SU-DHL-6 (cell line): ENCODE measurements around the gene AP2M1.
"Not testable (repeated sequence)": the region's sequence is repeated elsewhere in the genome, so short reads cannot be mapped to it uniquely, and the experiment has no call there.

Experiments
- H2AFZ ChIP-seq: fragments of 200-600 bp; sonication (generic); 2 replicates; pipeline ENCODE4 v1.6.1; 2014; ENCODE audit warnings: low read depth, mild to moderate bottlenecking, moderate library complexity, mixed read lengths, antibody characterized with exemption, low read length; ENCODE audit not compliant: severe bottlenecking
- H3F3A ChIP-seq: fragments of 200-600 bp; shearing (Covaris generic); 2 replicates; pipeline ENCODE4 v1.6.0; 2016; ENCODE audit warnings: antibody characterized with exemption, mild to moderate bottlenecking; ENCODE audit not compliant: insufficient read depth
- H3K27ac ChIP-seq: fragments of 200-600 bp; sonication (generic); 2 replicates; pipeline ENCODE4 v1.5.1; 2016; ENCODE audit warnings: low read depth, mild to moderate bottlenecking, low read length, moderate library complexity, mixed read lengths
- H3K27me3 ChIP-seq: fragments of 200-600 bp; sonication (generic), shearing (Covaris generic); 2 replicates; pipeline ENCODE4 v1.6.0; 2014; ENCODE audit warnings: mild to moderate bottlenecking, low read length
- H3K36me3 ChIP-seq: fragments of 200-600 bp; sonication (generic); 2 replicates; pipeline ENCODE4 v1.6.1; 2014; ENCODE audit warnings: mild to moderate bottlenecking, low read length, mixed read lengths
- H3K4me2 ChIP-seq: fragments of 300-600, 200-600 bp; shearing (Covaris generic), sonication (generic); 2 replicates; pipeline ENCODE4 v1.6.0; 2014; ENCODE audit warnings: low read length, low read depth, mild to moderate bottlenecking; ENCODE audit not compliant: poor library complexity, severe bottlenecking
- H3K4me3 ChIP-seq: fragments of 200-600 bp; sonication (generic); 2 replicates; pipeline ENCODE4 v1.5.1; 2014; ENCODE audit warnings: antibody characterized with exemption, low read length, mild to moderate bottlenecking, mixed read lengths; ENCODE audit not compliant: insufficient read depth, poor library complexity, severe bottlenecking
- H3K79me2 ChIP-seq: fragments of 200-600 bp; sonication (generic); 2 replicates; pipeline ENCODE4 v1.6.1; 2014; ENCODE audit warnings: mild to moderate bottlenecking, low read length, moderate library complexity; ENCODE audit not compliant: insufficient read depth
- H3K9ac ChIP-seq: fragments of 200-600 bp; sonication (generic); 2 replicates; pipeline ENCODE4 v1.7.0; 2014; ENCODE audit warnings: mild to moderate bottlenecking, low read length
- H3K9me2 ChIP-seq: fragments of 200-600 bp; sonication (generic); replicated peaks from 2 replicates; pipeline ENCODE4 v1.6.1; 2014; ENCODE audit warnings: low read length; ENCODE audit not compliant: insufficient read depth
- H3K9me3 ChIP-seq: fragments of 200-600 bp; sonication (generic); 2 replicates; pipeline ENCODE4 v1.6.1; 2014; ENCODE audit warnings: low read length, mixed read lengths; ENCODE audit not compliant: insufficient read depth
- H4K20me1 ChIP-seq: fragments of 200-600 bp; sonication (generic); 2 replicates; pipeline ENCODE4 v1.6.1; 2014; ENCODE audit warnings: low read depth, mild to moderate bottlenecking, antibody characterized with exemption, low read length, moderate library complexity, mixed read lengths
- CTCF ChIP-seq: fragments of 200-600 bp; sonication (generic); IDR thresholded peaks from one replicate; pipeline ENCODE4 v1.5.1; 2017; ENCODE audit warnings: antibody characterized with exemption, mild to moderate bottlenecking, low read length, moderate library complexity; ENCODE audit not compliant: insufficient read depth, poor library complexity, severe bottlenecking
- EZH2phosphoT487 ChIP-seq: fragments of 200-600 bp; sonication (generic), shearing (Covaris generic); conservative IDR thresholded peaks from 2 replicates; pipeline ENCODE4 v1.6.1; 2018; ENCODE audit warnings: mild to moderate bottlenecking, antibody characterized with exemption, low read length, moderate library complexity, mixed read lengths

AP2M1 gene

GRCh38 chr3:184158404-184158803 lies 16.3 kb upstream of the AP2M1 start:
- Histone ChIP-seq H3K79me2 (peaks cover 39% of the 10 kb centered on the region), H3K9me3 (no peaks in the 10 kb centered on the region), H3K9me2 (no peaks in the 10 kb centered on the region), H3K4me2 (no peak overlapping the region), H4K20me1 (no peaks in the 10 kb centered on the region), H3K36me3 (no peaks in the 10 kb centered on the region), H3K27me3 (no peaks in the 10 kb centered on the region), H3K4me3 (no peak overlapping the region), H2AFZ (no peak overlapping the region), H3K27ac (no peak overlapping the region), H3K9ac (no peak overlapping the region), H3F3A (peaks cover 12% of the 10 kb centered on the region)
- TF ChIP-seq EZH2phosphoT487: no peak
- TF ChIP-seq CTCF: no peak

GRCh38 chr3:184160456-184160855 lies 14.2 kb upstream of the AP2M1 start:
- Histone ChIP-seq H3K79me2 (peaks cover 39% of the 10 kb centered on the region), H3K36me3 (no peaks in the 10 kb centered on the region), H3K4me2 (no peak overlapping the region), H3K9me3 (no peaks in the 10 kb centered on the region), H4K20me1 (no peaks in the 10 kb centered on the region), H3K9me2 (no peaks in the 10 kb centered on the region), H3K27ac (no peak overlapping the region), H3F3A (no peaks in the 10 kb centered on the region), H3K27me3 (no peaks in the 10 kb centered on the region), H3K4me3 (no peak overlapping the region), H3K9ac (no peak overlapping the region), H2AFZ (no peak overlapping the region)
- TF ChIP-seq CTCF (no peak), EZH2phosphoT487 (no peak)

- not testable (repeated sequence) for H3K4me2 ChIP-seq, H3K36me3 ChIP-seq, H3K27me3 ChIP-seq, H3K9ac ChIP-seq, H3F3A ChIP-seq, H4K20me1 ChIP-seq, H2AFZ ChIP-seq, H3K4me3 ChIP-seq, H3K27ac ChIP-seq, H3K9me3 ChIP-seq, H3K9me2 ChIP-seq
- peaks cover 19% of the 10 kb centered on the region for H3K79me2 ChIP-seq
These were observed 12.0 kb upstream of the AP2M1 start for GRCh38 chr3:184162571-184163070.

- Histone ChIP-seq H3K9me3 (no peaks in the 10 kb centered on the region), H3K9me2 (no peaks in the 10 kb centered on the region), H3K27me3 (no peaks in the 10 kb centered on the region), H2AFZ (no peak overlapping the region), H3F3A (no peaks in the 10 kb centered on the region), H3K36me3 (no peaks in the 10 kb centered on the region), H3K4me3 (no peak overlapping the region), H4K20me1 (no peaks in the 10 kb centered on the region), H3K79me2 (peaks cover 7% of the 10 kb centered on the region; the same call in 1 of the 2 replicates), H3K9ac (no peak overlapping the region), H3K27ac (no peak overlapping the region), H3K4me2 (no peak overlapping the region)
- TF ChIP-seq CTCF (no peak), EZH2phosphoT487 (no peak)
These were observed 9.9 kb upstream of the AP2M1 start for GRCh38 chr3:184164648-184165330.
